HepG2 (cell line): Measurements from ENCODE around the gene ABCG2. TPM values are rescaled to one million over a fixed set of nuclear protein-coding genes. Genes with fewer than 3 reads are reported as not detected.
A peak's percentile ranks its signal among the peaks of the same experiment; 100 is the strongest.

ENCODE experiments used
- CC2D1A ChIP-seq: sonication (generic); formaldehyde crosslinking; IDR thresholded peaks from 2 replicates; pipeline ENCODE4 v1.8.1; 2023; ENCODE audit warnings: mild to moderate bottlenecking, missing genetic modification reagents
- KAT2B ChIP-seq: fragments of 150-350 bp; IDR thresholded peaks from 2 replicates; pipeline ENCODE4 v1.6.1; 2014; ENCODE audit warnings: low read depth, low read length, borderline replicate concordance
- MTF1 ChIP-seq: sonication (generic); formaldehyde crosslinking; IDR thresholded peaks from 2 replicates; pipeline ENCODE4 v1.5.0; 2020; ENCODE audit warnings: missing genetic modification reagents
- NR1H2 ChIP-seq: sonication (generic); formaldehyde crosslinking; IDR thresholded peaks from 2 replicates; pipeline ENCODE4 v1.8.1; 2022; ENCODE audit warnings: low read depth, missing genetic modification reagents, borderline replicate concordance
- PITX1 ChIP-seq: sonication (generic); formaldehyde crosslinking; IDR thresholded peaks from 2 replicates; pipeline ENCODE4 v1.5.1; 2020; ENCODE audit warnings: mild to moderate bottlenecking, missing genetic modification reagents
- XBP1 ChIP-seq: sonication (generic); formaldehyde crosslinking; IDR thresholded peaks from 2 replicates; pipeline ENCODE4 v1.5.0; 2020; ENCODE audit warnings: missing genetic modification reagents
- ZFAT ChIP-seq: sonication (generic); formaldehyde crosslinking; conservative IDR thresholded peaks from 2 replicates; pipeline ENCODE4 v1.8.1; 2023; ENCODE audit warnings: missing genetic modification reagents, inconsistent platforms
- ZNF12 ChIP-seq: sonication (generic); formaldehyde crosslinking; IDR thresholded peaks from 2 replicates; pipeline ENCODE4 v1.5.0; 2020; ENCODE audit warnings: missing genetic modification reagents
- ZNF543 ChIP-seq: sonication (generic); formaldehyde crosslinking; IDR thresholded peaks from 2 replicates; pipeline ENCODE4 v1.4.0; 2020; ENCODE audit warnings: mild to moderate bottlenecking, missing genetic modification reagents
- ZNF687 ChIP-seq: sonication (generic); formaldehyde crosslinking; IDR thresholded peaks from 2 replicates; pipeline ENCODE4 v1.5.1; 2020; ENCODE audit warnings: mild to moderate bottlenecking, missing genetic modification reagents, moderate library complexity
- ZNF761 ChIP-seq: sonication (generic); formaldehyde crosslinking; conservative IDR thresholded peaks from 2 replicates; pipeline ENCODE4 v1.4.0; 2020; ENCODE audit warnings: mild to moderate bottlenecking, missing genetic modification reagents
- ZNF780A ChIP-seq: sonication (generic); formaldehyde crosslinking; IDR thresholded peaks from 2 replicates; pipeline ENCODE4 v1.8.0; 2022; ENCODE audit warnings: mild to moderate bottlenecking, missing genetic modification reagents, moderate library complexity
- polyA plus RNA-seq, 8 experiments: library from polyadenylated mRNA; depleted of rRNA in 3 of 8; stranded (reverse) in 7 of 8; unstranded in 1 of 8; fragments of >200 nt; fragmentation: Illumina TruSeq in 4 of 8; extraction: Trizol in 4 of 8; gene quantifications; 2 replicates each; pipeline versions ENCODE4 v1.2.1 to v1.2.3, GENCODE V29; 2011 to 2016; ENCODE audit warnings: low read depth in 4 of 8, missing spikeins in 1 of 8, mixed read lengths in 1 of 8; ENCODE audit not compliant: insufficient read depth in 1 of 8
- total RNA-seq, 5 experiments: library from RNA; depleted of rRNA; stranded (reverse); fragments of >200 nt; fragmentation: Illumina TruSeq; extraction: Trizol; gene quantifications; 2 replicates each; pipeline ENCODE4 v1.2.3, GENCODE V29; 2016; ENCODE audit warnings: low read depth in 1 of 5
- TF ChIP-seq, protein P1 (sequence below): sonication (generic); formaldehyde crosslinking; IDR thresholded peaks from 2 replicates; pipeline ENCODE4 v1.4.0; 2020; ENCODE audit warnings: missing genetic modification reagents
- TF ChIP-seq, protein P2 (sequence below): sonication (generic); formaldehyde crosslinking; IDR thresholded peaks from 2 replicates; pipeline ENCODE4 v1.4.0; 2020; ENCODE audit warnings: missing genetic modification reagents, borderline replicate concordance

Gene ABCG2
- total and polyA plus RNA-seq, 2 of the 13 experiments (the other 11 are each of a cell fraction or from before 2014, with no cell fraction given), result 10.0 to 15.7 TPM

DNA sequence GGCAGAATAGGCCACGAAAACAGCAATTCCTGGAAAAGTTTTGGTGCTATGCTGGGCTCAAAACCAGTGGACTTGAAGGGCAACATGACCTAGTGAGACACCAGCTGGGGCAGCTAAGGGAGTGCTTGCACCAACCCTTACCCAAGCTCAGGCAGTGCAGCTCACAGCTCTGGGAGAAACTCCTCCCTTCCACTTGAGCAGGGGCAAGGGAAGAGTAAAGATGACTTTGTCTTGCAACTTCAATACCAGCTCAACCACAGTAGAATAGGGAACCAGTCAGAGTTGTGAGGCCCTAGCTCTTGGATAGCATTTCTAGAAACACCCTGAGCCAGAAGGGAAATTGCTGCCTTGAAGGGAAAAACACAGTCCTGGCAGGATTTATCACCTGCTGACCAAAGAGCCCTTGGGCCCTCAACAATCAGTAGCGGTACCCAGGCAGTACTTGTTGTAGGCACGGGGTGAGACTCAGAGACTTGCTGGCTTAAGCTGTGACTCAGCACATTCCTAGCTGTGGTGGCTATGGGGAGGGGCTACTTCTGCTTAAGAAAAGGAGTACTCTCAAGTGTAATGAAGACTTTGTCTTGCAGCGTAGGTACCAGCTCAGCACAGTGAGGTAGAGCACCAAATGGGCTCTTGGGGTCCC is 19.7 kb upstream of the ABCG2 start (continued):
- TF ChIP-seq, protein P1, sequence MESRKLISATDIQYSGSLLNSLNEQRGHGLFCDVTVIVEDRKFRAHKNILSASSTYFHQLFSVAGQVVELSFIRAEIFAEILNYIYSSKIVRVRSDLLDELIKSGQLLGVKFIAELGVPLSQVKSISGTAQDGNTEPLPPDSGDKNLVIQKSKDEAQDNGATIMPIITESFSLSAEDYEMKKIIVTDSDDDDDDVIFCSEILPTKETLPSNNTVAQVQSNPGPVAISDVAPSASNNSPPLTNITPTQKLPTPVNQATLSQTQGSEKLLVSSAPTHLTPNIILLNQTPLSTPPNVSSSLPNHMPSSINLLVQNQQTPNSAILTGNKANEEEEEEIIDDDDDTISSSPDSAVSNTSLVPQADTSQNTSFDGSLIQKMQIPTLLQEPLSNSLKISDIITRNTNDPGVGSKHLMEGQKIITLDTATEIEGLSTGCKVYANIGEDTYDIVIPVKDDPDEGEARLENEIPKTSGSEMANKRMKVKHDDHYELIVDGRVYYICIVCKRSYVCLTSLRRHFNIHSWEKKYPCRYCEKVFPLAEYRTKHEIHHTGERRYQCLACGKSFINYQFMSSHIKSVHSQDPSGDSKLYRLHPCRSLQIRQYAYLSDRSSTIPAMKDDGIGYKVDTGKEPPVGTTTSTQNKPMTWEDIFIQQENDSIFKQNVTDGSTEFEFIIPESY (CRISPR knock-in tag), result peak; percentile 93
- TF ChIP-seq ZNF543 (CRISPR knock-in tag) (0 out of 2 replicates have a peak, but pooled peaks have one; percentile 35), XBP1 (CRISPR knock-in tag) (no peak), CC2D1A (no peak), PITX1 (no peak), ZNF761 (CRISPR knock-in tag) (no peak), ZNF780A (no peak), MTF1 (CRISPR knock-in tag) (no peak), ZNF12 (peak; percentile 89), KAT2B (no peak), NR1H2 (CRISPR knock-in tag) (no peak), ZNF687 (no peak), ZFAT (CRISPR knock-in tag) (no peak)
- TF ChIP-seq, protein P2, sequence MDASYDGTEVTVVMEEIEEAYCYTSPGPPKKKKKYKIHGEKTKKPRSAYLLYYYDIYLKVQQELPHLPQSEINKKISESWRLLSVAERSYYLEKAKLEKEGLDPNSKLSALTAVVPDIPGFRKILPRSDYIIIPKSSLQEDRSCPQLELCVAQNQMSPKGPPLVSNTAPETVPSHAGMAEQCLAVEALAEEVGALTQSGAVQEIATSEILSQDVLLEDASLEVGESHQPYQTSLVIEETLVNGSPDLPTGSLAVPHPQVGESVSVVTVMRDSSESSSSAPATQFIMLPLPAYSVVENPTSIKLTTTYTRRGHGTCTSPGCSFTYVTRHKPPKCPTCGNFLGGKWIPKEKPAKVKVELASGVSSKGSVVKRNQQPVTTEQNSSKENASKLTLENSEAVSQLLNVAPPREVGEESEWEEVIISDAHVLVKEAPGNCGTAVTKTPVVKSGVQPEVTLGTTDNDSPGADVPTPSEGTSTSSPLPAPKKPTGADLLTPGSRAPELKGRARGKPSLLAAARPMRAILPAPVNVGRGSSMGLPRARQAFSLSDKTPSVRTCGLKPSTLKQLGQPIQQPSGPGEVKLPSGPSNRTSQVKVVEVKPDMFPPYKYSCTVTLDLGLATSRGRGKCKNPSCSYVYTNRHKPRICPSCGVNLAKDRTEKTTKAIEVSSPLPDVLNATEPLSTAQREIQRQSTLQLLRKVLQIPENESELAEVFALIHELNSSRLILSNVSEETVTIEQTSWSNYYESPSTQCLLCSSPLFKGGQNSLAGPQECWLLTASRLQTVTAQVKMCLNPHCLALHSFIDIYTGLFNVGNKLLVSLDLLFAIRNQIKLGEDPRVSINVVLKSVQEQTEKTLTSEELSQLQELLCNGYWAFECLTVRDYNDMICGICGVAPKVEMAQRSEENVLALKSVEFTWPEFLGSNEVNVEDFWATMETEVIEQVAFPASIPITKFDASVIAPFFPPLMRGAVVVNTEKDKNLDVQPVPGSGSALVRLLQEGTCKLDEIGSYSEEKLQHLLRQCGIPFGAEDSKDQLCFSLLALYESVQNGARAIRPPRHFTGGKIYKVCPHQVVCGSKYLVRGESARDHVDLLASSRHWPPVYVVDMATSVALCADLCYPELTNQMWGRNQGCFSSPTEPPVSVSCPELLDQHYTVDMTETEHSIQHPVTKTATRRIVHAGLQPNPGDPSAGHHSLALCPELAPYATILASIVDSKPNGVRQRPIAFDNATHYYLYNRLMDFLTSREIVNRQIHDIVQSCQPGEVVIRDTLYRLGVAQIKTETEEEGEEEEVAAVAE (CRISPR knock-in tag), result no peak
- TF ChIP-seq, all 625 proteins: peak for 8
